HFF-Myc (cell line): Measurements from ENCODE around the gene NHS.

Source experiments
- DNase-seq: peaks from one replicate; pipeline ENCODE4 v3.0.0-alpha.2; 2011; ENCODE audit warnings: low read depth; ENCODE audit errors: extremely low read depth
- H3K4me3 ChIP-seq: replicated peaks from 2 replicates; pipeline ENCODE4 v1.5.1; 2011; ENCODE audit warnings: low read depth, mild to moderate bottlenecking, control low read depth, low read length
- TF ChIP-seq, protein P1 (sequence below): IDR thresholded peaks from 2 replicates; pipeline ENCODE4 v1.5.1; 2012; ENCODE audit warnings: mild to moderate bottlenecking, low read depth, low read length, control low read depth; ENCODE audit errors: missing control alignments

NHS gene

DNA sequence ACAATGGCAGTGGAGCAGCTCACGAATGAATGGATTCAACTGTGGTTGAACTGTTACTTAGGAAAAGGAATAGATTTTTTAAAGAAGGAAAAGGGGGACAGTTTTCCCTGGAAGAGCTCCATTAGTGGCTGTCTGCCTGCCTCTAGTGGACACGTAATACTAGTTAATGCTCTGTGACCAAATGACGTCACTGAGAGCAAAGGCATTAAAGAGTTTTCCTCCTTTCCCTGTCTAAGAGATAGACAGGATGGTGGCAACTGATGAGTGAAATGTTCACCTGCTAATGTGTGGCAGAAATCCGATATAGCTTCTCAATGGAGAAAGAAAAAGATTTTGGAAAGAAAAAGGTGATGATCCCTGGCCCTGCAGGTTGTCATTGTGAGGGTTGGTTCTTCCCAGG lies 310.0 kb downstream of the NHS start:
- H3K4me3 ChIP-seq: no peak overlapping the region
- DNase-seq: no peak
- TF ChIP-seq, protein P1, sequence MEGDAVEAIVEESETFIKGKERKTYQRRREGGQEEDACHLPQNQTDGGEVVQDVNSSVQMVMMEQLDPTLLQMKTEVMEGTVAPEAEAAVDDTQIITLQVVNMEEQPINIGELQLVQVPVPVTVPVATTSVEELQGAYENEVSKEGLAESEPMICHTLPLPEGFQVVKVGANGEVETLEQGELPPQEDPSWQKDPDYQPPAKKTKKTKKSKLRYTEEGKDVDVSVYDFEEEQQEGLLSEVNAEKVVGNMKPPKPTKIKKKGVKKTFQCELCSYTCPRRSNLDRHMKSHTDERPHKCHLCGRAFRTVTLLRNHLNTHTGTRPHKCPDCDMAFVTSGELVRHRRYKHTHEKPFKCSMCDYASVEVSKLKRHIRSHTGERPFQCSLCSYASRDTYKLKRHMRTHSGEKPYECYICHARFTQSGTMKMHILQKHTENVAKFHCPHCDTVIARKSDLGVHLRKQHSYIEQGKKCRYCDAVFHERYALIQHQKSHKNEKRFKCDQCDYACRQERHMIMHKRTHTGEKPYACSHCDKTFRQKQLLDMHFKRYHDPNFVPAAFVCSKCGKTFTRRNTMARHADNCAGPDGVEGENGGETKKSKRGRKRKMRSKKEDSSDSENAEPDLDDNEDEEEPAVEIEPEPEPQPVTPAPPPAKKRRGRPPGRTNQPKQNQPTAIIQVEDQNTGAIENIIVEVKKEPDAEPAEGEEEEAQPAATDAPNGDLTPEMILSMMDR: no peak

DNA sequence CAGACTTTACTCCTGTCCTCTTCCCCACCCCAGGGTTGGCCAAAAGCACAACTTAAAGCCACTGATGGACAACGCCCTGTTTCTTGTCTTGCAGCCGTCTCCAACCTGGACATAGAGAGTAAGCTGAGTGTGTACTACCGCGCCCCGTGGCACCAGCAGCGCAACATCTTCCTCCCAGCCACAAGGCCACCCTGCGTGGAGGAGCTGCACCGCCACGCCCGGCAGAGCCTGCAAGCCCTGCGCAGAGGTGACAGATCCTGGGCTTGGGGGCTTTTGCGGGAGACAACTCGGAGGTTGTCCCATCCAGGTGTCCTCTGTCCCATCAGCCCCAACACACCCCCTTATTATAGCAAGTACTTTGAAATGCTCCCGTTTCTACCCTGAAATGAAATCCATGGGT lies 312.6 kb downstream of the NHS start:
- TF ChIP-seq, protein P1: no peak
- DNase-seq: no peak

DNA sequence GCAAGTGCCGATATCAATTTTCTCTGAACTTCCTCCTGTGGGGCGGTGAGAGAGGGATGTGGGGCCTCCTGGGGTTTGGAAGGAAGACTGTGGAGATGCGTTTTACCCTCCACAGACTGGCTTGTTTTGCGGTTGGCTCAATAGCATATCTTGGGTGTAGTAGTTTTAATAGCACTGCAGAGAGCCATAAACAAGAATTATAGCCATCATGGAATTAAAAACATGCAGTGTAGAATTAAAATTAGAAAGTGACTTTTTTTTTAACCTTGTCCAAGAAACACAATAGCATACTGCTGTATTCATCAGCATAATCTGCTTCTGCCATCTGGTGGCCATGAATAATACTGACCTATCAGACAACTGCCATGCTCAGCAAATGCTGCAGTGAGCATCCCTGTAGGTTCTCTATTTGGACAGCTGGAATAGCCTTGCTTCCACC lies 315.0 kb downstream of the NHS start:
- TF ChIP-seq, protein P1: peak; percentile 45
- H3K4me3 ChIP-seq: no peak overlapping the region
- DNase-seq: peak; percentile 46

More for the DNA sequence above, 312.6 kb downstream of the NHS start:
- no peak overlapping the region for H3K4me3 ChIP-seq

DNA sequence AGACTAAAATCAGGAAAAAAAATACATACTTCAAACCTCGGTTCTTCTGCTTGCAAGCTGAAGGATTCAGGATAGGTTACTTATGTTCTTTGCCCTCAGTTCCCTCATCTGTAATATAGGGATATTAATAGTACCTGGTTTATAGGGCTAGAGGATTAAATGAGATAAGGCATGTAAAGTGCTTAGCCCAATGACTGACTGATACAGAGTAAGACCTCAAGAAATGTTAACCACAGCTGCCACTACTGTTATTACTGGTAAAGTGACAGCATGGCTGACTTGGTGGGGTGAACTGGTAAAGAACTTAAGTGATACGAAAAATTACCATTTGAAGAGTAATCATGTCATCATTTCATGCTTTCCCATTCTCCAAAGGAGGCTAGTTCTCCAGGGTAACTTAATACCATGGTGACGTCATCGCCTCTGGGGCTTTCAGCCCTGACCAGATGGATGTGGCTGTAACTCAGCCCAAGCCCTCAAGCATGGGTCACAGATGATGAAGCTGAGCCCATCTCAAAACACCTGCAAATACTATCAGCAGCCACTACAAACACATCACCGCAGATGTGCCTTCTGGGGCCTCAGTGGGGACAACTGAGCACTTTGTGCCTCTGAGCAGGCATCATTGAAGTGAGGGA lies 317.8 kb downstream of the NHS start:
- TF ChIP-seq, protein P1: no peak
- H3K4me3 ChIP-seq: no peak overlapping the region
- peak; percentile 75 for DNase-seq

DNA sequence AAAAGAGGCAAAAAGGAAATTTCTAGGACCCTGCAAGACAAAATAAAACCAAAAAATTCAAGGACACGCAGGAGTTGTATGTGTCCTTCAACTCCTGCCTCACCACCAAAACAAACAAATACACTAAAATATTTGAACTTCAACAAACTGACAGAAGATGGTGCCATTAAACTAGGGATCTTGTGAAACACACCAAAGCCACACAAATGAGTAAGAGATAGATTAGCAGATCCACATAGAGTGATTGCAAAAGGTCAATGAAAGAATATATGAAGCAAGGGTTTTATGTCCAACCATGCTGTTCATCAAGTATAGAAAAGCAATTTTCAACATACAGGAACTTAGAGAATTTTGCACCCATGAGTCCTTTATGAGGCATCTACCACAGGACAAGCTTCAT lies 322.2 kb downstream of the NHS start:
- TF ChIP-seq, protein P1: no peak
- DNase-seq: no peak
- H3K4me3 ChIP-seq: no peak overlapping the region

DNA sequence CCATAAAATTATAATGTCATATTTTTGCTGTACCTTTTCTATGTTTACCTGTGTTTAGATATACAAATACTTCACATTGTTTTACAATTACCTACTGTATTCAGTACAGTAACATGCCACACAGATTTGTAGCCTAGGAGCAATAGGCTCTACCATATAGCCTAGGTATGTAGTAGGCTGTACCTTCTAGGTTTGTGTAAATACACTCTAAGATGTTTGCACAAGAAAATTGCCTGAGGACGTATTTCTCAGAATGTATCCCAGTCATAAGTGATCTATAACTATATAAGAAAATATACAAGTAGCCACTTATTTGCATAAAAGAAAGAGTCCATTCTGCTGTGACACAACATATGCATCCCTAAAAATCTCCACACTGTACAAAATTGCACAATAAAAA lies 326.0 kb downstream of the NHS start:
- TF ChIP-seq, protein P1: no peak
- no peak for DNase-seq
- no peak overlapping the region for H3K4me3 ChIP-seq

DNA sequence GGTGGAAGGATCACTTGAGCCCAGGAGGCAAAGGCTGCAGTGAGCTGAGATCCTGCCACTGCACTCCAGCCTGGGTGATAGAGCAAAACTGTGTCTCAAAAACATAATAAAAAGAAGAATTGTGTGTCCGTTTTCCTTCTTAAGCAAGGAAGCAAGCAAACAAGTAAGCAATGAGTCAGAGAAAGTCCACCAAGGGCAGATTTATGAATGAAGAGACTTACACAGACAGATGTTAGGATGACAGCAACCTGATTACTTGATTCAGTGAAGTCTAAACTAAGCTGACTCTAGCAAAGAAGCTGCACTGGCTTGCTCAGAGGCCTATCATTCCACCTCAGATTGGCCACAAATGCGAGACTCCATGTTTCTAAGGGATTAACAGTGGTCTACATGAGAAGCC lies 328.2 kb downstream of the NHS start:
- no peak overlapping the region for H3K4me3 ChIP-seq
- TF ChIP-seq, protein P1: no peak
- DNase-seq: no peak
